Measurements from ENCODE around the gene TAF11L7.

GRCh38 chr5:17604951-17605350, 19.4 kb upstream of the TAF11L7 start:
- TF ChIP-seq CTCF (conservative IDR thresholded peaks at IDR 0.05 in 1 of 2, IDR thresholded peaks at IDR 0.05 in 1 of 2; ENCODE audit: low read depth in 1 of 2, low read length in 2 of 2), result no peak
- TF ChIP-seq EZH2 (IDR thresholded peaks at IDR 0.05; ENCODE audit: low read length, missing control alignments), result no peak

Data from fibroblast of lung (primary cell).